ENCODE results near the gene PDXDC1.
"Not testable (repeated sequence)": the region's sequence is repeated elsewhere in the genome, so short reads cannot be mapped to it uniquely, and the experiment has no call there.

PDXDC1 gene

DNA sequence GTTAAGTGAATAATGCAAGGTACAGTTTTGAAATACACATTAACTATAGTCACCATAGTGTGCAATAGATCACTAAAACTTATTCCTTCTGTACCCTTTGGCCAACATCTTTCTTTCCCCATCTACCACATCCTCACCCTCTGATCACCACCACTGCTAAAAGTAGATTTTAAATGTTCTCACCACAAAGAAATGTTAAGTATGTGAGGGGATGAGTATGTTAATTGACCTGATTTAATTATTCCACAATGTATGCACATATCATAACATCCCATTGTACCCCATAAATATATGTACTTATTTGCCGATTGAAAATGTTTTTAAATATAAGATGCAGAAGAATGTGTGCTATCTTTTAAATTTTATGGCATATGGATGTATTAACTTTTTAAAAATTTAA lies 188.2 kb downstream of the PDXDC1 start:
- not testable (repeated sequence) for DNase-seq (ENCODE audit: low read depth)

DNA sequence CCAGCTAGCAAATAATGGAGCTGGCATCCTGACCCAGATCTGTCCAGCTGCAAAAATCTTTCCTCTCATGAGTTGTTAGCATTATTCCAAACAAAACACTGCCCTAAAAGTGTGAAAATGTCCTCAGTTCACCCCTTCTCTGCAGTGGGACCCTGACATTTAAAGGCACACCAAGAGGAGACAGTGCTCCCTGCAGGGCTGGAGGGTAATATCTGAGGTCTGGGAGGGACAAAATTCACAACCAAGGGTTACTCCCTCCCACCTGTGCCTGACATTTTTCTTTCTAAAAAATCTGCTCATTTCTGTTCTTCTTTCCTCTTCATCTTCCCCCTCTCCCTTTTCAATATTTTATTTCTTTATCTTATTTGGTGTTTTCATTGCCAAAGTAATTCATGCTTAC lies 191.4 kb downstream of the PDXDC1 start:
- not testable (repeated sequence) for DNase-seq (ENCODE audit: low read depth)

DNA sequence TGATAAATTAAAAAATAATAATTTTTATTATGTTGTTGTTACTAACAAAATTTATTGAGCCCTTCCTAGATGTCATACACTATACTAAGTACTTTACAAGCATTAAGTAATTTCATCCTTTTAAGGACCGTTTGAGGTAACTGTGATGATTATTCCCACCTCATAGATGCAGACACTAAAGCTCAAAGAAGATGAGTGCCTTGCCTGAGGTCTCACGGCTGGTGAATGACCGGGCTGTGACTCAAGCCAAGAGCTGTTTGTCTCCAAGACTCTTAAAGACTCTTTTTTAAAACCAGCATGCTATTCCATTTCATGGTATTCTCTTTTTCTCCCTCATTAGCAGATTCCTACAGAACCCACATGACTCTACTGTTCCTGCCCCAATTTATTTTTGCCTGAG lies 193.5 kb downstream of the PDXDC1 start:
- not testable (repeated sequence) for DNase-seq (ENCODE audit: low read depth)

DNA sequence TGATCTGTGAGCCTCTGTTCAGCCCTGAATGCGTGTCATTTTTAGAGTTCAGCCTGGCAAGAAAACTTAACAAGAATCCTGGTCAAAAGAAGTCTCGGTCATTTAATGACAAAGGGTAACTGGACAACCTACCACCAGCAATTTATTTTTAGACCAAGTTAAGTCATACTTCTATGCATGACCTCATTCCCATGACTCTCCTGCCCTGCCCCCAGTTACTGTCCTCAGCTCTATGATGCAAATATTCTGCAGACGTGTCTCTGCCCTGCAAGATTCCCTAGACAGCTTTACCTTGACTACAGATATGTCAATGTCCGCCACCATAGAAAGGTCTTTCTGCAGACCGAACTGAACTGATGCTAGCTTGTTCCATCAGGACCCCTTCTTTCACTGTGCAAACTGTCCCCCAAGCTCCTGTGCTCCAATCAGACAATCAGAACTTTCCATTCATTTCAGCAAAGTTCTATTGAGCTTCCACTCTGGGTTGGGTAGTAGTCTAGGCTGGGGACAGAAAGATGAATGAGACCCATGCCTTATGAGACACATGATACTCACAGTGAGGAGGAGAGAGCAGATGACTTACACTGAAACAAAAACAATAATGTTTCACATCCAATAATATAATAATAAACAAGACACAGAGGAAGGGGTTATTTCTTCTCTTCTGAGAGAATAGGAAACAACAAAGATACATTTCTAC lies 194.3 kb downstream of the PDXDC1 start:
- not testable (repeated sequence) for DNase-seq (ENCODE audit: low read depth)

DNA sequence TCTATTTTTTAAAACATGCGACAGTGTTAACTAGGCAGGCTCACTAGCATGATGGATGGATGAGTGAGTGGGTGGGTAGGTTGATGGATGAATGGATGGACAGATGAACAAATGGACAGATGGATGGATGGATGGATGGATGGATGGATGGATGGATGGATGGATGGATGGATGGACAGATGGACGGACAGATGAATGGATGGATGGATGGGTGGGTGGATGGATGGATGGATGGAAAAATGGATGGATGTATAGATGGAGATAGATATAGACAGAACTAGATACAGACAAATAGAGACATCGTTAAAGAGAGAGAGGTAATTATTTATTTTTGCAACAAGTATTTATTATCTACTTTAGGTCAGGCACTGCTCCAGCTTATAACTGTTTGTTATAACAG lies 205.1 kb downstream of the PDXDC1 start:
- DNase-seq (ENCODE audit: low read depth): not testable (repeated sequence)

DNA sequence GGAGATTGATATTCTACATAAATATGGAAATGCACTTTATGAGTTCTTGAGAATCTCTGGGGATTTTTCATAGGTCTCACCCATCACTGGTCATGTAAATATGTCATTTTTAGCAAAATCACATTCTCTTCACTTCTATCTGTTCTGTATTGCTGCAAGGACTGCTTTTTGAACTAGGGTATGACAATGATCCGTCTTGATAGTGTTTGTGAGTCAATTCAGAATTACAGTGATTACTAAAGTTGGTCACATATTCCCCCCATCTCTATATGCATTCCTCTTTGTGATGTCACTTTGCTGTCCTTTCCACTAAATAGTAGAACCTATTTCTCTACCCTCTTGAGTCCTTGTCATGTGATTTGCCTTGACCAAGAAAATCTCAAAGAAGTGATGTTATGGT lies 206.1 kb downstream of the PDXDC1 start:
- DNase-seq (ENCODE audit: low read depth): not testable (repeated sequence)

DNA sequence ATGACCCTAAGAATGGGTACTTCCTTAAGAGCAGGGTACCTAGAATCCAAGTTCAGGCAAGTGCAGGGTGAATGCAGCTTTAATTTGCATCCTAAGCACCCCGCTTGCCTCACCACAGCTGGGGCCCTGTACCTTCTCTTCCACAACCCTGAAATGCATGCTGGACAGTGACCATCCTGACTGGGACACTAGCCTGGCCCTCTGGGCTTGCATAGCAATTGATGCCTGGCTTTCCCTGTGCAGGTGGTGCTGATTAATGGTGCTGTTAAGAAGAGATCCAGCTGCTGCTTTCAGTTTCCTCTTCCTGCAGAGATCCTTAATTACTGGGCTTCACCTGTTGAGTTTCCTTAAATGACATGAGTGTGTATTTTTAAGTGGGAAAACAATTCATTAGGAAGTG lies 209.2 kb downstream of the PDXDC1 start:
- not testable (repeated sequence) for DNase-seq (ENCODE audit: low read depth)

Data from activated T-cell treated with anti-CD3 and anti-CD28 coated beads for 1 hour (primary cell).